G401.6 (cell line): ENCODE results near the gene CD300C.
"Not testable (repeated sequence)": the region's sequence is repeated elsewhere in the genome, so short reads cannot be mapped to it uniquely, and the experiment has no call there.

Experiments used
- FAIRE-seq: peaks from 2 replicates; lab custom pipeline; 2012; peaks lifted over from hg19 to GRCh38; lab: Jason Lieb, UNC

CD300C gene

DNA sequence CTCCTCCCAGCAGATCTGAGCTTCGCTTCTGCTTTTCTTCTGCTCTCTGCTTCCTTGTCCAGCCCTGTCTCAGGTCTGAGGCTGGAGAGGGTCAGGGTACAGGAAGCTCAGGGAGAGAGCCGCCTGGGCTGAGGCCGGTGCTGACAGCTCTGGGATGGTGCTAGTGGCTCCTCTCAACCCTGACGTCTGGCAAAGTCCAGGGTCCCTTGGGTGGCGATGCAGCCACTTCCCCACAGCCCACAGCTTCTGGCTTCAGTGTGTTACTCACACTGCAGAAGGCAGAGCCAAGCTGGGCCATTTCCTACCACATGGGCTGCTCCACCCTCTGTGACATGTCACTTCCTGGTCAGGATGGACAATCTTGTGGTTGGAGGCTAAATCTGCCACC, at the start of gene CD300C:
TSS of gene CD300C (minus strand) at position 273 of the 388 bp plus-strand sequence. CDS start 333 bp downstream, outside the sequence.
- no peak for FAIRE-seq

DNA sequence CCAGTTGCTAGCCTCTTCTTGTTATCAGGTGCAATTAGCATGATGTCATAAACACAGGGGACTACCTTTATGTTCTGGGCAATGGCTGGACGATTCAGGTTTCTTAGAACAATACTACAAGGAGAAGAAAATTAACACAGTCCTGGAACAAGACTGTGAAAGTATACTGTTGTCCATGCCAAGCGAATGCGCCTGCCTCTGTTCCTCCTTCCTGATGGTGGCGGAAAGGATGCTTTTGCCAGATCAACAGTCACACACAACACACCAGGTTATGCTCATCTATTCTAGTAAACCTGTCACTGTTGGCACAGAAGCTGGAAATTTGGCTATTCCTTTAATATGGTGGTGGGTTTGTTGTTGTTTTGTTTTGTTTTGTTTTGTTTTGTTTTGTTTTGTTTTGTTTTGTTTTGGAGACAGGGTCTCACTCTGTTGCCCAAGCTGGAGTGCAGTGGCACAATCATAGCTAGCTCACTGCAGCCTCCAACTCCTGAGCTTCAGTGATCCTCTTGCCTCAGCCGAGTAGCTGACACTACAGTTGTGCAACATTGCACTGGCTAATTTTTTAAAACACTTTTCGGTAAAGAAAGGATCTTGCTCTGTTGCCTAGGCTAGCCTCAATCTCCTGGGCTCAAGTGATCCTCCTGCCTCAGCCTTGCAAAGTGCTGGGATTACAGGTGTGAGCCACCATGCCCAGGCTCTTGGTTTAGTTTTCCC, 49.3 kb upstream of the CD300C start:
- no peak for FAIRE-seq

DNA sequence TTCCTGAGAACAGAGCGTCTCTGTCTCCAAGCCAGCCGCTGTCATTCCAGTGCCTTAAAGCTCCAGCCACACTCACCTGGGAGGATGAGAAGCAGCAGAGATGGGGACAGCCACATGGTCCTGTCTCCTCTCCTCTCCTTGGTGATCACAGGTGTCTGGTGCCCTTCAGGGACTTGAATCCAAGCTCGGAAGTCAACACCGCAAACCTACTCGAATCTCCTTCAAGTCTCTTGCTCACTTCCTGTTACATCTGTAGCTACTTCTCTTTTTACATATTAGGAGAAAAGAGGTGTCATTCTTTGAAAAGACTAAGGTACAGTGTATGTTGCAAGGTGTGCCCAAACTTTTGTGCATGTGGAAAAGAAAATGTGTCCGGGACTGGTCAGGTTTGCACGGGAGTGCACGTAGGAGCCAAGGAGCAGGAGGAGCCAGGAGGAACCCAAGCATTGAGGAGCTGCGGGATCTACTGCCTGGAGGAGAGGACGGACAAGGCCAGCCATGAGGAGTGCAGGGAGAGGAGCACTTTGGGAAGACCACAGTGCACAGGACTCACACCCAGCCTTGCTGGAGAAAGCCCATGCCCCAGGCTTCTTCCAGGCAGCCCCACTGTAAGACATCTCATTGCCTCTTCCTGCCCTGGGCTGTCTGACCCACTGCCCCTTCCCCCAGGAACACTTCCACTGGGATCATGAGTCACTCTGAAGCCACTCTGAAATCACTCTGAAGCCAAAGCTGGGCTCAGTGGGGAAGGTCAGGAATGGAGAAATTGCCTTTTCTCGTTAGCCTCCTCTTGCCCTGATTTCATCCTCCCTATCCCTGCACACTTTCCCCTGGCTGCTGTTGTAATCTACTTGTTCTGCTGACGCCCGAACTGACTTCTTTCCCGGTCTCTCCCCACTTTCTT, 46.4 kb upstream of the CD300C start, which contains the start of gene CD300LD:
TSS of gene CD300LD (minus strand) at position 197 of the 904 bp plus-strand sequence. CDS start at position 116, 81 bp downstream.
- no peak for FAIRE-seq

DNA sequence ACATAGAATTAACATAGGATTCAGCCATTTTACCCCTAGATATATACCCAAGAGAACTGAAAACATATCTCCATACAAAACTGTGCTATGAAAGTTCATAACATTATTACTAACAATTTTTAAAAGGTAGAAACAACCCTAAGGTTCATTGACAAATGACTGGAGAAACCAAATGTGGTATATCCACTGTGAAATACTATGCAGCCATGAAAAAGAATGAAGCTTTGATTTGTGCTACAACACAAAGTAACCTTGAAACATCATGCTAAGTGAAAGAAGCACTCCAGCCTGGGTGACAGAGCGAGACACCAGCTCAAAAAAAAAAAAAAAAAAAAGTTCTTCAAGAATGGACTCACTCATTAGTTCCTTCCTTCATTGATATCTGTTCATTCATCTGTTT, 45.6 kb upstream of the CD300C start:
- FAIRE-seq = no peak

DNA sequence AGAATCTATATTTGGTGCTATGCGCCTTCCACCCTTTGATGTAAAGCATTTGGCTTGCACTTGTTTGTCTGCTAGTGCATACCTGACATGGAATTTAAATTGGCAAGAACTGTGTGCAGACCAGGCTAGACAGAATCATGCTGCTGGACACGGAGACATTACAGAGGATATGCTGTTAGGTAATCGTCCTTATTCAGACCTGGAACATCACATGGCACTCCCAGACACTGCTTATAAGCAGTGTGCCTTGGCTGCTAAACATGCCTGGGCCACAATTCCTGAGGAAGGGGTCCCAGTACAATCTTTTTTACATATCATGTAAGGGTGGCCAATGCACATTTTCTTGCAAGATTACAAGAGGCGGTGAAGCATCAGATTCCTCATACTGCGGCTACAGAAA, 39.8 kb upstream of the CD300C start:
- no peak for FAIRE-seq

DNA sequence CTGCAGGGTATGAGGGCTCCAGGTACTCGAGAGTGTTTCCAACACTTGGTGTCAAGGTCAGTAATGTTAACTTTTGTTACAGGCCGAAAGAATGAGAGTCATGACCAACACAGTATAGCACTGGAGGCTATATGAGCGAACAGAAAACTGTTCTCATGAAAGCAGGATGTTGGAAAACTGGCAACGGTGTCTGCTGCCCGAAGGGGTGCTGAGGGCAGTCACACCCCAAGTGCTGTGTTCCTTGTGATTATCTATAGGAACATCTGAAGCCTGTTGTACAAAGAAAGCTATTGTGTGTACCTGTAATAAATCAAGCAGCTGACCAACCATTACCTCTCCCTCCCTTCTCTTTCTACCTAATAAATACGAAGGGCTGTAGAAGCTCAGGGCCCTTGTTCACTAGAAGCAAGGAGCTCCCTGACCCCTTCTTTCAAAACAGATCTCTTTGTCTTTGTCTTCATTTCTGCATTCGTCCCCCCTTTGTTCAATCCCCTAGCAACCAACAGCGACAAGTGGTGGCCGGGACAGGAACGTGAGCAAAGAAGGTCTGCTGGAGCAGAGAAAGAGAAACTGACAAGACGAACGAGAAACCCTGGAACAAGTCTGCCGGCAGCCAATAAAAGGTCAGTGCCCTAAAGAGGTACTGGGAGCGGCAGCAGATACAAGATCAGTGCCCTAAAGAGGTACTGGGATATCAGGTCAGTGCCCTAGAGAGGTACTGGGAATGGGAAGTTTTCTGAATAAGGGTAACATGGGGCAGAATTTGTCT, 38.6 kb upstream of the CD300C start:
- FAIRE-seq = no peak

DNA sequence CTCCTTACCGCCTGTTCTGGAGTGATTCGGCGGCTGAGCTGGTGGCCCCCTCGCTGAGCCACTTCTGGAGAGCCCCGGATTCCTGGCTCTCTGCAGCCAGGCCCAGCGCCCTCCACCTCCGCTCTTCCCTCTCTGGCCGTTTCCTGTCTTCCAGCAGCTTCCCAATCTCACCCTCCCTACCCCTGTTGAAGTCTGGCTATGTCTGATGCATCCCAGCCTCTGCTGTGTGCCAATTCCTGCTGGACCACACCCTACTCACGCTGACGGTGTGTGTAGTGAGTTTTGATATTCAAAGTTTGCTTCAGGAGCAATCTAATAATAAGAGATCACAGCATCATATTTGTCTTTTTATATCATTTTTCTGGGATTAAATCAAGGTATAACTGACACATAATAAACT, 36.7 kb upstream of the CD300C start:
- no peak for FAIRE-seq

DNA sequence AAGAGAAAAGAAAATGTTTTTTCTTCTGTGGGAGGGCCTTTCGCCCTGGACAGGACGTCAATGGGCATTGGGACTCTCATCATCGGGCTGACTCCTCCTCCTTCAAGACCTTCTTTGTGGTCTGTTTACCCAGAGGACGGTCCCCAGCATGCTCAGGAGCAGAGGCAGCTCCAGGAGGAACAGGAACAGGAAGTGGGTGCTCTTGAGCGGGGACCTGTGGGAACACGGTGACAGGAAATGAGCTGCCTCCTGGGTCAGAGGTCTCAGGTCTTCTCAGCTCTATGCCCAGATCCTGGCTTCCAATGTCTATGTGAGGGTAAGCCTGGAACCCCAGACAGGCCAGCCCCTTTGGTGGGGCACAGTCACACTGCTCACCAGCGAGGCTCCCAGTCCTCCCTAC, 34.0 kb upstream of the CD300C start:
- no peak for FAIRE-seq

DNA sequence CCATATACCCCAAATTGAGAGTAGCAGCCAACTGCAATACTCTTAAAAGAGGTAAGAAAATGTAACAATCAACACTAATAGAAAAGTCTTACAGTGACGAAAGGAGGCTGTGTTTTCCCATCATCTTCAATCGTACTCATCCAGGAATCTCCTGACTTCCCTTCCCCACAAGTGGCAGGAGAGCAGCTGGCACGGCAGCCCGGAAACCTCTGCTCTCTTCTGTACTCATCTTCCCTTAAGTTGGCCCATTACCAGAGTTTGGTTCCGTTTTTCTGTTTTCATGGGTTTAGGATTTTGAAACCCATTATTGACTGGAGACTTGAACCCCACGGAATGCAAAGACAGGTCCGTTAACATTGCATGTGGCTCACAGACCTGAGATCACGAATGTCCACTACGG, 33.1 kb upstream of the CD300C start:
- no peak for FAIRE-seq

DNA sequence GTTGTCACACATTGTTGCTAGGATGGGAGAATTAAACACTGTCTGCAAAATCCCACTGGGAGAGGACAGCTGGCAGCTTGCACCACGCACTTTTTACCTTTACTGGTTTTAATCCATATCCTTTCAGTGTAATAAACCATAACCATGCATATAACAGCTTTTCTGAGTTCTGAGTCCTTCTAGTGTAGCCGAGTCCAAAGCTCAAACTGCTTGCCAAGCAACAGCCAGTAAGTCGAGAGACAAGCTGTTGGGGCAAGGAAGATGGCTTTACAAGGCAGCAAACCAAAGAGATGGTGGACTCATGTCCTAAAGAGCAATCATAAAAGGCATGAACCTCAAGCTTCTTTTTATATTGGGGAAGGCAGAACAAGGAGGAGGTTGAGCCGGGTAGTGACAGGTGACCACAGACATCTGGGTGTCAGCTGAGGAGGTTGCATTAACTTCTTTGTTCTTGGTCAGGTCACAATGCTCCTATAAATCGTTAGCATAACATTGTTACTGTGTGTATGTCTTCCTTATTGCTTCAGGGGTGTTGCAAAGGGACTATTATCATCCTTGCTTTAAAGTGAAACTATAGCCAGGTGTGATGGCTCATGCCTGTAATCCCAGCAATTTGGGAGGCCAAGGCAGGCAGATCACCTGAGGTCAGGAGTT, 28.7 kb upstream of the CD300C start:
- no peak for FAIRE-seq

DNA sequence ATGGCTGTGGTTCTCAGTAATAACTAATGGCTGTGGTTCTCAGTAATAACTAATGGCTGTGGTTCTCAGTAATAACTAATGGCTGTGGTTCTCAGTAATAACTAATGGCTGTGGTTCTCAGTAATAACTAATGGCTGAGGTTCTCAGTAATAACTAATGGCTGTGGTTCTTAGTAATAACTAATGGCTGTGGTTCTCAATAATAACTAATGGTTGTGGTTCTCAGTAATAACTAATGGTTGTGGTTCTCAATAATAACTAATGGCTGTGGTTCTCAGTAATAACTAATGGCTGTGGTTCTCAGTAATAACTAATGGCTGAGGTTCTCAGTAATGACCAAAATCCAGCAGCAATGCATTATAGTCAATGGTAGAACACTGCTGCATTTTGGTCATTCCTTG, 27.7 kb upstream of the CD300C start:
- not testable (repeated sequence) for FAIRE-seq

DNA sequence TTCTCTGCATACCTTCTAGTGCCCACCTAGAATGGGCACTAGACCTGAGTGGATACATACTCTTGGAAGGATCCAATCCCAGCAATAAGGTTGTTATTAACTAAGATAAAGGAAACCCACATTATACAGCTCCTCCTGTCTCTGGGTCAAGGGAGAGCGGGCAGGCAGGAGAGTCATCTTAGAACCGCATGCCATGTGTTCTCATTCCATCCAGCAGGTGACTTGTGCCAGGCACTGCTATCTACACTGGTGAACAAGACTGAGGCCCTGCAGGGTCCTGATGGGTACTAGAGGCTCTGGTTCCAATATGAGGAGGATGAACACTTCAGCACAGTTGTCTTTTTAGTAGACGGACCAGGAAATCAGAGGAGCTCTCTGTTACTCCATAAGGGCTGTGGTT, 27.3 kb upstream of the CD300C start:
- FAIRE-seq = no peak

DNA sequence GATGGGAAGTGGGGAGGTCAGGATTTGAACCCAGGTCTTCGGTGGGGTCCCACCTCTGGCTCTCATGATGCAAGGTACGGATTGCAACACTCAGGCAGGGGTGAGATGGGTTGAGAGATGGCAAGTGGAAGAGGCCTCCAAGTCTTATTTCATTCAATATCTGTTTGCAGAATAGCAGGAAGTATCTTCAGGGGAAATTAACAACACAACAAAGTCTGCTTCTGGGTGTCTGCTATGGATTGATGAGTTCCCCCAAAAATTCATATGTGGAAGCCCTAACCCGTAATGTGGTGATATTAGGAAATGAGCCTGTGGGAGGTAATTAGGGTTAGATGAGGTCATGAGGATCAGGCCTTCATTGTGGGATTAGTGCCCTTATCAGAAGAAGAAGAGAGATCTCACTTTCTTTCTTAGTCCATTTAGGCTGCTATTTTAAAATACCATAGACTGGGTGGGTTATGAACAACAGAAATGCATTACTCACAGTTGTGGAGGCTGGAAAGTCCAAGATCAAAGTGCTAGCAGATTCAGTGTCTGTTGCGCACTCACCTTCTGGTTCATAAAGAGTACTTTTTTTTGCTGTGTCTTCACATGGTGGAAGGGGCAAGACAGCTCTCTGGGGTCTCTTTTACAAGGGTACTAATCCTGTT, 25.8 kb upstream of the CD300C start:
- FAIRE-seq = no peak

DNA sequence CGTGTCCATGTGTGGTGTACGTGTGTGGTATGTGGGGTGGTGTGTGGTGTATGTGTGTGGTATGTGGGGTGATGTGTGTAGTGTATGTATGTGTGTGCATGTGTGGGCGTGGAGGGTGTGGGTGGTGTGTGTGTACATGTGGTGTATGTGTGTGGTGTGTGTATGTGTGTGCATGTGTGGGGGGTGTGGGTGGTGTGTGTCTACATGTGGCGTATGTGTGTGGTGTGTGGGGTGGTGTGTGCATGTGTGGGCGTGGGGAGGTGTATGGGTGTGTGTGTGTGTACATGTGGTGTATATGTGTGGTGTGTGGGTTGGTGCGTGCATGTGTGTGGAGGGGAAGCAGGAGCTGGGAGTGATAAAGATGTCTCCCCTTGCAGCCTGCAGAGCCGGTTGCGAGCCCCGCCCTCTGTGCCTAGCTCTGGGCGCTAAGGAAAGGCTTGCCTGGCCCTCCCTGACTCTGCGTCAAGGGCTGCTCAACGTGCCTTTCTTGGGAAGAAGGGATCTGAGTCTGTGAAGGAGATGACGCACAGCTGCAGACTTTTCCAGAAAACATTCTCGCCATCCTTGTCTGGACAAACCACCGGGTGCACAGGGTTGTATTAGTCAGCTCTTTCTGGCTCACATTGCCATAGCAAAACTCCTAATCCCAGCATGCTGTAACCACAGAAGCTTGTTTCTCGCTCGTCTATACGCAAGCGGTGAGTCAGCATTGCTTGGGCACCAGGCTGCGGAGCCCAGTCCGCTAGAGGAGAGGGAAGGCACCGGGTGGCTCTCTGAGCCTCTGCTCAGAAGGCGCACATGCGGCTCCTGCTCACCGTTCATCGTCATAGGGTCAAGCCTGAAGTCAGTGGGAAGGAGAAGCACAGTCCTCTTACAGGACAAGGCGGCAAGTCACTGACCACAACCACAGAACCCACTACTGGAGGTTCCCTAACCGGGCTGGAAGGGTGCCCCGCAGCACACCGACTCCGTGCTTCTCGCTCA, 23.4 kb upstream of the CD300C start:
- no peak for FAIRE-seq

DNA sequence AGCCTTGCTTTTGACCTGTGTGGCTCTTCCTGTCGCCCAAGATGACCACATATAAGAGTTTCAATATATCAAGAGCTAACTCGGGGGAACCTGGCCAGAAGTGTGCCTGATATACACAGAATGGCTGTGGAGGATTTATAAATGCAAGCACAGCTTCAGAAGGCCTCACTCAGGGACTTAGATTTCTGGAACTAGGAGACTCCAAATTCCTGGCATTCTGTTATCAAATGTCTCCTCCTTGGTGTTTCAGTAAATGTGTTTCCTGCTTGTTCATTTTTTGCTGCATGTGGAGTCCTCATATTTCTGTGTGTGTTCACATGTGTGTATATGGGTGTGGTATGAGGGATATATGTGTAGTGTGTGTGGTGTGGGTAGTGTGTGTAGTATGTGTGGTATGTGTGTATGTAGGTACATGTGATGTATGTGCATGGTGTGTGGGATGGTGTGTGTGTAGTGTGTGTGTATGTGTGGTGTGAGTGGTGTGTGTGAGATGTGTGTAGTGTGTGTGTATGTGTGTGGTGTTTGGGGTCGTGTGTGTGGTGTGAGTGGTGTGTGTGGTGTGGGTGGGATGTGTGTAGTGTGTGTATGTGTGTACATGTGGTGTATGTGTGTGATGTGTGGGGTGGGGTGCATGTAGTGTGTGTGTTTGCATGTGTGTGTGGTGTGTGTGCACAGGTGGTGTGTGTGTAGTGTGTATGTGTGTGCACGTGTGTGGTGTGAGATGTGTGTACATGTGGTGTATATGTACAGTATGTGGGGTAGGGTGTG, 22.4 kb upstream of the CD300C start:
- no peak for FAIRE-seq

DNA sequence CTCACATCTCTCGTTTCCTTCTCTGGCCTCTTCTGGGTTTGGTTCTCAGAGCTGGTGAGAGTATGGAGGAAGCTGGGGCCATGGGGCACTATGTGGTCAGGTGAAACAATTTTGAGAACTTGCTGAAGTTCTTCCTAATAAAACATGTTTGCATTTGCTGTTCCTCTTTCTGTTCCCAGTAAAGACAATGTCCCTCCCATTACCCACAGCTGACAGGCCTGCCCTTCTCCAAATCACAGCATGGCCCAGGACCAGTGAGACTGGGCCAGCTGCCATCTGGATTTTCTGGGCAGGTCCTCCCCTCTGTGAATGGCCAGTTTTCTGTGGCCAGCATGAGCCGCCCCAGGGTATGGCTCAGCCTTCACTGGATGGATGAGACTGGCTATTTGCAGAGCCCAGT, 21.5 kb upstream of the CD300C start, which contains the start of gene CD300H:
TSS of gene CD300H (minus strand) at position 113 of the 400 bp plus-strand sequence.
- FAIRE-seq = no peak

DNA sequence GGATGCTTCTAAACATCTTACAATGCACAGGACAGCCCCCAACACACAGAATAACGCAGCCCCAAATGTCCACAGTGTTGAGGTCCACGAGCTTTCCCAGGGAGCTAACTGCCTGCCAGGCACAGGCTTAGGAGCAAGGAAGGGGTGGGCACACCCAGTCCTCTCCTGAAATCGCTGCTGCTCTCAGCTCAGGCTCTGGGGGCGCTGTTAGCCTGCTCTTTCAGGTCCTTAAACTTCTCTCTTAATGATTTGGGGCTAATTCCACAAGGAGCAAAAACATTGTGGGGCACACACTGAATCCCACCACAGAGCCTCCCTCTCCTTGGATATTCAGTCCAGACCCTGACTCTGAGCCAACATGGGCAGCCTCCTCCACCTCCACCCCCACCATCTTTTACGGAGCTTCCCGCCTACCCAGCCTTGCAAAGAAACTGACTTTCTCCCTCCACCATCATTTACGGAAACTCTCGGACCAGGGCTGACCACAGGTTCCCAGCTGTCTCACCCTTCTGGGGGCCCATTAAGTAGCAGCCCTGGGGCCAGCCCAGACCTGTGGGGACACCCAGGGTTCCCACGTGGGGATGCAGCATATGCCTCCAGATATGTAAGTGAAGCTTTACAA, 20.3 kb upstream of the CD300C start:
- FAIRE-seq = no peak

DNA sequence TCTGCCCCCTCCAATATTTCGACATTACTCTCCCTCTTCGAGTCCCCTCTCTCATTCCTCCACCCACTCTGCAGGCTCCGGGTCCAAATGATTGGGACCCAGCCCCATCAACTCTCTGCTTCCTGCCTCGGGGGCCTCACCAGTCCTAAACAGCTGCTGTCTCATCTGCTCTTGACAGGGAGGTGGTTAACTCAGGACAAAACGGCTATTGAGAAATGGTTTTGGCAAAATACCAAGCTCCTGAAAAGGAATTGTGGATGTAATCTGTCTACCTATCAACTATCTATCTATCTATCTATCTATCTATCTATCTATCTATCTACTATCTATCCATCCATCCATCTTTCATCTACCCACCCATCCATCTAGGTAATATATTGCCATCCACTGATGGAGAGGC, 19.2 kb upstream of the CD300C start:
- FAIRE-seq = no peak

DNA sequence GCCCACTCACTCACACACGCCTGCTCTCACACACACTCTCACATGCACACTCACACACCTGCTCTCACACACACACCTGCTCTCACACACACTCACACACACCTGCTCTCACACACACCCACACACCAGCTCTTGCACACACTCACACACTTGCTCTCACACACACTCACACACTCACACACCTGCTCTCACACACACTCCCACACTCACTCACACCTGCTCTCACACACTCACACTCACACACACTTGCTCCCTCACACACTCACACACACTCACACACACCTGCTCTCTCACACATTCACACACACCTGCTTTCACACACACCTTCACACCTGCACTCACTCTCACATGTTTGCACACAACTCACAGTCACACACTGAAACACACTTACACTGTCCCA, 17.4 kb upstream of the CD300C start:
- no peak for FAIRE-seq
